Mammary epithelial cell (primary cell): ENCODE measurements around the gene ARRDC5.

ENCODE experiments used
- CTCF ChIP-seq, 2 donors: IDR thresholded peaks in 1 of 2; conservative IDR thresholded peaks in 1 of 2; 2 replicates each; pipeline ENCODE4 v1.5.1; 2011 to 2012; ENCODE audit warnings: inconsistent platforms in 2 of 2, low read length in 2 of 2, mild to moderate bottlenecking in 2 of 2, control low read depth in 1 of 2, low read depth in 1 of 2; ENCODE audit not compliant: insufficient read depth in 1 of 2; ENCODE audit errors: extremely low read depth in 1 of 2
- EZH2 ChIP-seq: IDR thresholded peaks from 2 replicates; pipeline ENCODE4 v1.6.1; 2012; ENCODE audit warnings: low read length, inconsistent platforms, borderline replicate concordance

- TF ChIP-seq EZH2, result no peak
- no peak for TF ChIP-seq CTCF (conservative IDR thresholded peaks at IDR 0.05 in 1 of 2, IDR thresholded peaks at IDR 0.05 in 1 of 2; ENCODE audit: extremely low read depth in 1 of 2, insufficient read depth in 1 of 2, low read depth in 1 of 2, low read length in 2 of 2)
Measured at GRCh38 chr19:4906963-4907362, 4.3 kb upstream of the ARRDC5 start.
